H1 (cell line): ENCODE results near the gene SHH. TPM values are rescaled to one million over a fixed set of nuclear protein-coding genes. Genes with fewer than 3 reads are reported as not detected.

Source experiments
- CTCF ChIA-PET: fragments of 300-600 bp; sonication (Branson Sonifier 250); formaldehyde crosslinking; loops from one replicate; lab custom pipeline; 2021; ENCODE audit not compliant: partially characterized antibody; lab: Charles Lee
- POLR2A ChIA-PET: fragments of 300-600 bp; sonication (Branson Sonifier 250); formaldehyde crosslinking; loops from one replicate; lab custom pipeline; 2021; ENCODE audit warnings: inconsistent platforms; ENCODE audit not compliant: partially characterized antibody; lab: Charles Lee
- DNase-seq, 2 experiments: peaks; one replicate each; pipeline versions ENCODE4 v3.0.0 to v3.0.0-alpha.2; 2010 to 2022; ENCODE audit warnings: low spot score in 2 of 2, low read depth in 1 of 2, mixed read lengths in 1 of 2
- FAIRE-seq: peaks from 2 replicates; lab custom pipeline; 2011; peaks lifted over from hg19 to GRCh38; lab: Jason Lieb, UNC
- H2AFZ ChIP-seq: 2 replicates; pipeline ENCODE4 v1.8.1; 2012; ENCODE audit warnings: low read length, inconsistent platforms
- H2AK5ac ChIP-seq: 2 replicates; pipeline ENCODE4 v1.6.1; 2013; ENCODE audit warnings: low read depth, low read length
- H2BK120ac ChIP-seq: replicated peaks from 2 replicates; pipeline ENCODE3; 2013; ENCODE audit warnings: low read depth, low read length, inconsistent platforms
- H2BK12ac ChIP-seq: 2 replicates; pipeline ENCODE4 v1.6.1; 2013; ENCODE audit warnings: low read depth, low read length
- H2BK15ac ChIP-seq: 2 replicates; pipeline ENCODE4 v1.6.1; 2013; ENCODE audit warnings: low read length
- H2BK20ac ChIP-seq: 2 replicates; pipeline ENCODE4 v1.6.1; 2013; ENCODE audit warnings: low read length
- H2BK5ac ChIP-seq: 2 replicates; pipeline ENCODE4 v1.6.1; 2013; ENCODE audit warnings: low read depth, low read length
- H3K14ac ChIP-seq: 2 replicates; pipeline ENCODE4 v1.6.1; 2013; ENCODE audit warnings: inconsistent platforms; ENCODE audit not compliant: insufficient read length
- H3K18ac ChIP-seq: 2 replicates; pipeline ENCODE4 v1.6.1; 2013; ENCODE audit warnings: low read length; ENCODE audit errors: extremely low read depth
- H3K23ac ChIP-seq: 2 replicates; pipeline ENCODE4 v1.6.1; 2013; ENCODE audit warnings: inconsistent platforms; ENCODE audit not compliant: insufficient read length
- H3K23me2 ChIP-seq: 2 replicates; pipeline ENCODE4 v1.6.1; 2013; ENCODE audit warnings: low read depth, low read length
- H3K27ac ChIP-seq: 2 replicates; pipeline ENCODE4 v1.6.1; 2011; ENCODE audit warnings: low read depth, low read length, inconsistent platforms
- H3K27me3 ChIP-seq, 4 experiments: replicated peaks in 1 of 4; 1 replicate in 1 of 4; 2 replicates in 3 of 4; pipeline versions ENCODE4 v1.6.1 to v1.8.1; 2011 to 2013; ENCODE audit warnings: low read length in 3 of 4, mild to moderate bottlenecking in 3 of 4, inconsistent platforms in 2 of 4, mixed read lengths in 2 of 4, moderate library complexity in 1 of 4; ENCODE audit not compliant: control insufficient read depth in 3 of 4, insufficient read depth in 3 of 4; ENCODE audit errors: extremely low read depth in 1 of 4
- H3K36me3 ChIP-seq, 4 experiments: 2 replicates each; pipeline versions ENCODE4 v1.6.1 to v1.8.1; 2011 to 2013; ENCODE audit warnings: mild to moderate bottlenecking in 4 of 4, low read length in 3 of 4, moderate library complexity in 2 of 4, control low read depth in 1 of 4, inconsistent platforms in 1 of 4; ENCODE audit not compliant: insufficient read depth in 4 of 4, control insufficient read depth in 2 of 4
- H3K4ac ChIP-seq: replicated peaks from 2 replicates; pipeline ENCODE3; 2013; ENCODE audit warnings: low read length, low read depth, mixed read lengths, inconsistent platforms; ENCODE audit not compliant: insufficient read length
- H3K4me1 ChIP-seq, 4 experiments: replicated peaks in 1 of 4; 1 replicate in 1 of 4; 2 replicates in 3 of 4; pipeline versions ENCODE4 v1.6.1 to v1.8.1; 2011 to 2013; ENCODE audit warnings: low read length in 3 of 4, inconsistent platforms in 2 of 4, mixed read lengths in 1 of 4; ENCODE audit not compliant: insufficient read depth in 4 of 4, control insufficient read depth in 3 of 4
- H3K4me2 ChIP-seq, 2 experiments: 2 replicates each; pipeline versions ENCODE4 v1.6.1 to v1.8.1; 2011 to 2013; ENCODE audit warnings: low read depth in 2 of 2, low read length in 2 of 2, control low read depth in 1 of 2, inconsistent platforms in 1 of 2, mild to moderate bottlenecking in 1 of 2; ENCODE audit not compliant: insufficient read depth in 1 of 2
- H3K4me3 ChIP-seq, 4 experiments: fragments of 200-600, 300-600 bp in 1 of 4; sonication (generic), shearing (Covaris generic), sonication (Bioruptor Twin) in 1 of 4; 2 replicates each; pipeline versions ENCODE4 v1.5.1 to v1.8.1; 2011 to 2016; ENCODE audit warnings: low read length in 4 of 4, low read depth in 3 of 4, control low read depth in 2 of 4, inconsistent platforms in 2 of 4, mild to moderate bottlenecking in 2 of 4, mixed read lengths in 1 of 4, moderate library complexity in 1 of 4; ENCODE audit not compliant: insufficient read depth in 2 of 4; ENCODE audit errors: extremely low read depth in 1 of 4
- H3K56ac ChIP-seq: replicated peaks from 2 replicates; pipeline ENCODE3; 2013; ENCODE audit warnings: low read depth, mild to moderate bottlenecking, mixed read lengths, low read length, inconsistent platforms; ENCODE audit not compliant: insufficient read length
- H3K79me1 ChIP-seq: 2 replicates; pipeline ENCODE4 v1.6.1; 2013; ENCODE audit warnings: low read depth, low read length, control low read depth
- H3K79me2 ChIP-seq, 2 experiments: 2 replicates each; pipeline versions ENCODE4 v1.6.1 to v1.8.1; 2012 to 2013; ENCODE audit warnings: low read length in 2 of 2, mild to moderate bottlenecking in 2 of 2, inconsistent platforms in 1 of 2; ENCODE audit not compliant: insufficient read depth in 2 of 2, control insufficient read depth in 1 of 2
- H3K9ac ChIP-seq, 4 experiments: replicated peaks in 1 of 4; 1 replicate in 1 of 4; 2 replicates in 3 of 4; pipeline versions ENCODE4 v1.6.1 to v1.8.1; 2011 to 2013; ENCODE audit warnings: low read depth in 3 of 4, low read length in 3 of 4, control low read depth in 2 of 4, mild to moderate bottlenecking in 2 of 4, moderate library complexity in 2 of 4, inconsistent platforms in 1 of 4; ENCODE audit errors: extremely low read depth in 1 of 4
- H3K9me3 ChIP-seq, 2 experiments: 2 replicates each; pipeline versions ENCODE4 v1.6.1 to v1.8.1; 2012 to 2013; ENCODE audit warnings: mild to moderate bottlenecking in 2 of 2, moderate library complexity in 2 of 2, control low read depth in 1 of 2, inconsistent platforms in 1 of 2, low read depth in 1 of 2, low read length in 1 of 2, mixed read lengths in 1 of 2; ENCODE audit not compliant: insufficient read depth in 2 of 2
- H4K20me1 ChIP-seq, 2 experiments: replicated peaks in 1 of 2; 2 replicates each; pipeline versions ENCODE3 to v1.8.1; 2011 to 2013; ENCODE audit warnings: inconsistent platforms in 2 of 2, low read length in 2 of 2, mild to moderate bottlenecking in 1 of 2; ENCODE audit not compliant: insufficient read depth in 2 of 2, control insufficient read depth in 1 of 2
- H4K5ac ChIP-seq: 2 replicates; pipeline ENCODE4 v1.6.1; 2013; ENCODE audit warnings: low read length, low read depth, mixed read lengths, inconsistent platforms; ENCODE audit not compliant: insufficient read length
- H4K8ac ChIP-seq: 2 replicates; pipeline ENCODE4 v1.8.0; 2013; ENCODE audit warnings: mild to moderate bottlenecking, moderate library complexity, low read length, inconsistent platforms; ENCODE audit not compliant: insufficient read depth; ENCODE audit errors: extremely low read depth
- H4K91ac ChIP-seq: replicated peaks from 2 replicates; pipeline ENCODE3; 2013; ENCODE audit warnings: low read length, mixed read lengths, inconsistent platforms; ENCODE audit not compliant: insufficient read length
- BRCA1 ChIP-seq: IDR thresholded peaks from 2 replicates; pipeline ENCODE4 v1.6.1; 2012; ENCODE audit warnings: low read depth, low read length, improper control_type of control experiment
- CBX5 ChIP-seq: fragments of 300-800, 300-1000 bp; sonication (generic); IDR thresholded peaks from 2 replicates; pipeline ENCODE4 v1.7.1; 2016; ENCODE audit warnings: antibody characterized with exemption, low read length, low read depth
- CEBPB ChIP-seq: IDR thresholded peaks from 2 replicates; pipeline ENCODE4 v1.6.1; 2012; ENCODE audit warnings: low read depth, low read length
- CREB1 ChIP-seq: IDR thresholded peaks from 2 replicates; pipeline ENCODE4 v1.6.1; 2012; ENCODE audit warnings: inconsistent platforms
- EZH2 ChIP-seq: fragments of 200-600 bp; sonication (generic); IDR thresholded peaks from 2 replicates; pipeline ENCODE4 v1.7.1; 2012; ENCODE audit warnings: low read depth, mild to moderate bottlenecking, moderate library complexity, low read length, inconsistent platforms; ENCODE audit not compliant: severe bottlenecking
- GTF2F1 ChIP-seq: IDR thresholded peaks from 2 replicates; pipeline ENCODE4 v1.6.1; 2012; ENCODE audit warnings: low read depth, low read length, improper control_type of control experiment, borderline replicate concordance
- KDM5A ChIP-seq: fragments of 200-600 bp; IDR thresholded peaks from 2 replicates; pipeline ENCODE4 v1.7.1; 2012; ENCODE audit warnings: mild to moderate bottlenecking, low read length, inconsistent platforms, mixed read lengths
- NRF1 ChIP-seq: IDR thresholded peaks from 2 replicates; pipeline ENCODE4 v1.6.1; 2011; ENCODE audit warnings: mild to moderate bottlenecking, low read depth, low read length, improper control_type of control experiment
- RAD21 ChIP-seq, 2 experiments: IDR thresholded peaks in 1 of 2; conservative IDR thresholded peaks in 1 of 2; 2 replicates each; pipeline ENCODE4 v1.6.1; 2011; ENCODE audit warnings: low read depth in 2 of 2, low read length in 2 of 2, improper control_type of control experiment in 1 of 2, inconsistent platforms in 1 of 2, mild to moderate bottlenecking in 1 of 2, moderate library complexity in 1 of 2
- RBBP5 ChIP-seq: IDR thresholded peaks from 2 replicates; pipeline ENCODE4 v1.7.1; 2012; ENCODE audit warnings: low read depth, mild to moderate bottlenecking, inconsistent platforms, low read length, moderate library complexity, borderline replicate concordance
- SP4 ChIP-seq: IDR thresholded peaks from 2 replicates; pipeline ENCODE4 v1.6.1; 2012; ENCODE audit warnings: low read length, inconsistent platforms
- SRF ChIP-seq: IDR thresholded peaks from 2 replicates; pipeline ENCODE4 v1.6.1; 2011; ENCODE audit warnings: mild to moderate bottlenecking, low read depth, low read length, moderate library complexity
- TAF7 ChIP-seq: optimal IDR thresholded peaks from 2 replicates; pipeline ENCODE3; 2011; ENCODE audit warnings: low read depth, mild to moderate bottlenecking, inconsistent platforms, low read length, moderate library complexity, borderline replicate concordance
- TBP ChIP-seq: IDR thresholded peaks from 2 replicates; pipeline ENCODE4 v1.6.1; 2011; ENCODE audit warnings: low read depth, low read length, improper control_type of control experiment
- TEAD4 ChIP-seq: IDR thresholded peaks from 2 replicates; pipeline ENCODE4 v1.6.1; 2012; ENCODE audit warnings: low read depth, low read length, inconsistent platforms, mixed read lengths
- ZNF274 ChIP-seq: IDR thresholded peaks from 2 replicates; pipeline ENCODE4 v1.7.0; 2012; ENCODE audit warnings: low read length, borderline replicate concordance; ENCODE audit errors: extremely low read depth
- WGBS, 2 experiments: shearing (Covaris generic) in 1 of 2; methylation state at CpG; one replicate each; pipeline versions ENCODE4 v1.1.6 to v1.1.7; 2013 to 2015; ENCODE audit warnings: low lambda C conversion rate in 2 of 2, mixed read lengths in 2 of 2, inconsistent platforms in 1 of 2, low coverage in 1 of 2, missing lambda C conversion rate in 1 of 2; ENCODE audit not compliant: insufficient replicate concordance in 2 of 2, insufficient coverage in 1 of 2, insufficient read length in 1 of 2; ENCODE audit errors: extremely low coverage in 1 of 2, missing lambda C conversion rate in 1 of 2; 5-methylcytosine and 5-hydroxymethylcytosine counted together
- polyA plus RNA-seq, 7 experiments: library from polyadenylated mRNA; depleted of rRNA in 3 of 7; stranded (reverse) in 5 of 7; unstranded in 2 of 7; fragments of >200 nt in 5 of 7; fragments of 200-250 nt in 2 of 7; gene quantifications; 1 replicate in 5 of 7; 2 replicates in 1 of 7; 4 replicates in 1 of 7; pipeline versions ENCODE4 v1.2.1 to v1.2.3, GENCODE V29; 2011 to 2013; ENCODE audit warnings: missing spikeins in 2 of 7, mixed read lengths in 2 of 7
- total RNA-seq: library from RNA; stranded (reverse); fragmentation: NEBNext Ultra II Directional; extraction: Animal tissue kit (Norgen Biotek cat#: 25700); gene quantifications from 2 replicates; pipeline ENCODE4 v1.2.1, GENCODE V29; 2021

Gene SHH
- total and polyA plus RNA-seq, 2 of the 8 experiments (the other 6 are each of a cell fraction or from before 2014, with no cell fraction given) = not detected

GRCh38 chr7:155837126-155837479 lies 24.8 kb upstream of the SHH start:
- H3K23ac ChIP-seq = no peak overlapping the region
- no peak for DNase-seq
- H3K23me2 ChIP-seq = no peaks in the 10 kb centered on the region
- H3K36me3 ChIP-seq = no peaks in the 10 kb centered on the region
- H3K9ac ChIP-seq = no peak overlapping the region
- H4K8ac ChIP-seq = no peak overlapping the region
- no peak overlapping the region for H3K4me2 ChIP-seq
- no peak overlapping the region for H2AK5ac ChIP-seq
- H3K18ac ChIP-seq = no peak overlapping the region
- no peak overlapping the region for H2AFZ ChIP-seq
- no peak overlapping the region for H3K56ac ChIP-seq
- no peak overlapping the region for H3K14ac ChIP-seq
- no peak overlapping the region for H3K4ac ChIP-seq
- POLR2A ChIA-PET = no interaction called here
- H3K9me3 ChIP-seq = no peaks in the 10 kb centered on the region
- 91% methylated on average over 3 of the region's 3 CpGs; no CpG with 5 or more reads in 1 of the 2 experiments for WGBS, 2 experiments
- no peak overlapping the region for H2BK20ac ChIP-seq
- no peak for FAIRE-seq
- H4K20me1 ChIP-seq = no peaks in the 10 kb centered on the region
- CTCF ChIA-PET = interaction anchor here (1.2 kb wide), 1 partner anchor 14 kb away, joined by 3 read pairs; no protein-coding TSS in a partner anchor
- H2BK15ac ChIP-seq = no peak overlapping the region
- no peaks in the 10 kb centered on the region for H3K79me2 ChIP-seq
- H2BK120ac ChIP-seq = no peak overlapping the region
- H3K27me3 ChIP-seq = no peaks in the 10 kb centered on the region
- H3K4me1 ChIP-seq = peaks cover 0 to 15% (median 8%) of the 10 kb centered on the region in 4 experiments; a peak in 5 of 7 replicates
- H2BK5ac ChIP-seq = no peak overlapping the region
- H4K5ac ChIP-seq = no peak overlapping the region
- no peak overlapping the region for H3K27ac ChIP-seq
- no peak overlapping the region for H4K91ac ChIP-seq
- no peaks in the 10 kb centered on the region for H3K79me1 ChIP-seq
- no peak for TF ChIP-seq KDM5A
- no peak for TF ChIP-seq CEBPB
- TF ChIP-seq TBP = no peak
- TF ChIP-seq CREB1 = no peak
- no peak for TF ChIP-seq EZH2
- TF ChIP-seq SP4 = no peak
- TF ChIP-seq RBBP5 = no peak
- TF ChIP-seq TEAD4 = no peak
- no peak for TF ChIP-seq BRCA1
- no peak for TF ChIP-seq NRF1
- TF ChIP-seq SRF = no peak
- TF ChIP-seq CBX5 = no peak
- no peak for TF ChIP-seq RAD21 (IDR thresholded peaks at IDR 0.05 in 1 of 2, conservative IDR thresholded peaks at IDR 0.05 in 1 of 2; ENCODE audit: low read depth in 2 of 2, low read length in 2 of 2)
- no peak for TF ChIP-seq GTF2F1
- TF ChIP-seq ZNF274 = no peak
- TF ChIP-seq TAF7 = no peak
- no peak overlapping the region for H3K4me3 ChIP-seq
- H2BK12ac ChIP-seq = no peak overlapping the region
